GM20000 (cell line): ENCODE data around the gene HDGFL2.

Source experiments
- DNase-seq: peaks from one replicate; pipeline ENCODE4 v3.0.0; 2012; ENCODE audit warnings: low spot score
- TF ChIP-seq, protein P1 (sequence below): IDR thresholded peaks from 2 replicates; pipeline ENCODE4 v1.5.1; 2012; ENCODE audit warnings: mild to moderate bottlenecking, control low read depth; ENCODE audit errors: extremely low read depth, missing control alignments

HDGFL2 gene

DNA sequence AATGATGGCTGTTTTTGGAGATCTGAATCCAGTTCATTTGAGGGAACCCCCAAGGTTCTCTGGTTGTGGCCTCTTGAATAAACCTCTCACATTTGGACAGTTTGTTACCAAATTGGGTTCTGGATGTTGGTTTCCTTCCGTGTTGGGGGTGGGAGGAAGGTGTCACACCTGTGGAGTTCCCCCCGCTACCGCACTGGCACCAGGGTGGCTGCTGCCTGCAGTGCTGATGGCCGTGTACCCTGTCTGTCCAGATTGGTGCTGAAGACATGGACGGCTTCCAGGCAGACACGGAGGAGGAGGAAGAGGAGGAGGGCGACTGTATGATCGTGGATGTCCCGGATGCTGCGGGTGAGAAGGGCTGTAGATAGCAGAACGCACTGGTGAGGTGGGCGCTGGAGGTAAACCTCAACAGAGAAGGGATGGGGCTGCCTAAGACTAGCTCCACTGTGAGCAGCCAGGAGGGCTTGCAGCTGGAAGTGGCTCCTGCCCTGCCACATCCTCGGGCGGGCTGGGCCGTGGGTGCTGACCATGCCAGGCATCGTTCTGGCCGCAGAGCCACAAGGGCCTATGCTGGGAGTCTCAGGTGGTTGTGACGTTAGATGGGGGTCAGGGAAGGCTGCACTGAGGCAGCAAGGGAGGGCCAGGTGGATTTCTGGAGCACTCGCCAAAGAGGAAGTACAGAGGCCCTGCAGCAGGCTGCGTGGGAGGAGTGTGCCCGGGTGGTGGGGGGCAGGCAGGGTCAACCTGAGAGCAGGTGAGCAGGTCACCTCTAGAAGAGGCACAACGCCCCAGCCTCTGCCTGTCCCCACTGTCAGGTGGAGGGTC, 29.9 kb upstream of the HDGFL2 start:
- no peak for DNase-seq
- TF ChIP-seq, protein P1, sequence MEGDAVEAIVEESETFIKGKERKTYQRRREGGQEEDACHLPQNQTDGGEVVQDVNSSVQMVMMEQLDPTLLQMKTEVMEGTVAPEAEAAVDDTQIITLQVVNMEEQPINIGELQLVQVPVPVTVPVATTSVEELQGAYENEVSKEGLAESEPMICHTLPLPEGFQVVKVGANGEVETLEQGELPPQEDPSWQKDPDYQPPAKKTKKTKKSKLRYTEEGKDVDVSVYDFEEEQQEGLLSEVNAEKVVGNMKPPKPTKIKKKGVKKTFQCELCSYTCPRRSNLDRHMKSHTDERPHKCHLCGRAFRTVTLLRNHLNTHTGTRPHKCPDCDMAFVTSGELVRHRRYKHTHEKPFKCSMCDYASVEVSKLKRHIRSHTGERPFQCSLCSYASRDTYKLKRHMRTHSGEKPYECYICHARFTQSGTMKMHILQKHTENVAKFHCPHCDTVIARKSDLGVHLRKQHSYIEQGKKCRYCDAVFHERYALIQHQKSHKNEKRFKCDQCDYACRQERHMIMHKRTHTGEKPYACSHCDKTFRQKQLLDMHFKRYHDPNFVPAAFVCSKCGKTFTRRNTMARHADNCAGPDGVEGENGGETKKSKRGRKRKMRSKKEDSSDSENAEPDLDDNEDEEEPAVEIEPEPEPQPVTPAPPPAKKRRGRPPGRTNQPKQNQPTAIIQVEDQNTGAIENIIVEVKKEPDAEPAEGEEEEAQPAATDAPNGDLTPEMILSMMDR, result no peak

DNA sequence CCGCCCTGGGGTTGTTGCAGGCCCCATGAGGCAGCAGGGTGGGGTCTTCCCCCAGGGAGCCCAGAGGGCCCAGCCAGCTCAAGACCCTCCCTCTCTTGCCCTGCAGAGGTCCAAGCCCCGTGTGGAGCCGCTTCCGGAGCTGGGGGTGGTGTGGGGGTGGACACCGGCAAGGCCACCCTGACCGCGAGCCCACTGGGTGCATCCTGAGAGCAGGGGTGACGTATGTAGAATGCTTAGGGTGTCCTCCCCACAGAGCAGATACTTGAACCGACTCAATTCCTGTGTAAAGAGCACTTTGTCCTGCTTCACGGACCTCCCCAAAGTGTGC, 29.3 kb upstream of the HDGFL2 start:
- TF ChIP-seq, protein P1, result no peak
- no peak for DNase-seq

DNA sequence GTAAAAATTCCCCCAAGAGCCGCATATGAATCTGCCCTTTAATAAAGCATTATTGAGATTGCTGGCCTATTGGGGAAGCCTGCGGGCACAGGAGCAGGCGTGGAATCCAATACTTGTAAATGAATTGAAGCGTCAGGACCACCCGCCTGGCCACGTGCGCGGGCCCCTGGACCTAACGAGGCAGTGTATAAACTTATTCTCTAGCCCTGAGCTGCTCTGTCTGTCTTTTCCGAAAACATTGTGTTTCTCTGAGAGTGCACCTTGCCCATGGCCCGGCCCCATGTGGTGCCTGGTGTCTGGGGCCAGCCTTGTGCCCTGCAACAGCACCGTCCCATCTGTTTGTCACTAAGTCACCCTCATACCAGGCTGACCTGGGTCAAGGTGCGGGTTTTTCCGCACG, 28.9 kb upstream of the HDGFL2 start:
- TF ChIP-seq, protein P1, result no peak
- DNase-seq, result no peak

DNA sequence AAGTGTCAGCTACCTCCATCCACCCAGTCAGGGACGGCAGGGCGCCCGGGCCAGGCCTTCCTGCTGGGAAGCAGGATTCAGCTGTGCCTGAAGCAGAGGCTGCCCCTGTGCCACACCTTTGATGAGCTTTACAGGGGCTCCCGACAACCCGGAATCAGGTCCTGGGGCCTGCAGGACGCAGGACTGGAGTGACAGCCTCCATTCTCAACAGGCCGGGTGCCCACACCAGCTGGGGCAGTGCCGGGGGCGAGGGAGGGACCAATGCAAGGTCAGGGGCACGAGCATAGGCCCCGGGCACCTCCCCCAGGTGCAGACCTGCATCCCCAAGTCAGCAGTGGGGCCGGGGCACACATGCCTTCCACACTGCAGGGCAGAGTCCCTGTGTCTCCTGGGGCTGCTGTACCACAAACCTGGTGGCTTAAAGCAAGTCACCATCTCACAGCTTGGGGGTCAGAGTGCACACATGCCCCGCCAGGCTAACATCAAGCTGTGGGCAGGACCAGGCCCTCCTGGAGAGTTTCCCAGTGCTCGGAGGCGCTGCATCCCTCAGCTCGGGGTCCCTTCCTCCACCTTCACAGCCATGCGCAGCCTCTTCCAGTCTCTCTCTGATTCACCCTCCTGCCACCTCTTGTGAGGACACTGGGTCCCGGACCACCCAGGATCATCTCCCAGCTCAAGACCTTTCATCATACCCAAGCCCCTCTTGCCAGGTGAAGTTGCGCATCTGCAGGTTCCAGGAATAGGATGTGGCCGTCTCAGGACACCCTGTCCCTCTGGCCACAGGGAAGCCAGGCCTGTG, 27.9 kb upstream of the HDGFL2 start:
- no peak for DNase-seq
- TF ChIP-seq, protein P1, result no peak

DNA sequence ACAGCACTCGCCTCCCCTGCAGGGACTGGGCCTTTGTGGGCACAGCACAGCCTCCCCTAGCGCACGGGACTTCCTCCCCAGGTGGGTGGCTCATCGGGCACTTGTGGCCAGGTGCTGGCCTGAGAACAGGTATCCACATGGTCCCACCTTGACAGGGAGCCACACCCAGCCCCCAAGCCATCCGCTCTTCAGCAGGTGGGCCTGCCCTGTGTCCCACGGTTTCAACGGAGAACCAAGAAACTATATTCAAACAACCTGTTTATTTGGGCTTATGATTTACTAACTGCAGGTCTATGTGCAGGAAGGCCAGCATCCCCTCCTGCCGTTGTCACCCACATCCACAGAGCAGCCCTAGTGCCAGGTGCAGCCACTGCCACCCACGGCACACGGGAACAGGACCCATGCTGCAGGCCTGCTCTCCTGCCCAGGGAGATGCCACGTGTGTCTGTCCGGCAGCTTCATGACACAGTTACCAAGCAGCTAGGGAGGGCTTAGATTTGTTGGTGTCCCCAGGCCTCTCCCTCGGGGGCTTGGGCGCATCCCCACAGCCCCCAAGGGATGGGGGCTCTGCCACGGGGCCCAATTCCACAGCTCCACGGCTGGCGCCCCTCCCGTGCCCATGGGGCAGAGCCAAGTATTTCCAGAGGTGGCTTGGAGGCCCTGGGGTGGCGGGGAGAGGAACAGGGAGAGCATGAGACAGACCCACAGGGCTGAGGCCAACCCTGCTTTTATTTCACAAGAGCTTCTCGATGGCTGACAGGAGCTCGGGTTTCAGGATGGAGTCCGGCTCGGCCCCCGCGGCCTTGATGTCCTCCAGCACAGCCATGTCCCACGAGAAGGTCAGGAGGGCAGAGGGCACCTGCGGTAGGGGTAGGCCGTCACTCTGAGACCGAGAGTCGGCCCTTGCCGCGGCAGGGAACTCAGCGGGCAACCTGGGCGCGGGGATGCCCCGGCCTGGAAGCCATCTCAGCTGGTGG, 27.0 kb upstream of the HDGFL2 start:
- TF ChIP-seq, protein P1, result no peak
- no peak for DNase-seq

DNA sequence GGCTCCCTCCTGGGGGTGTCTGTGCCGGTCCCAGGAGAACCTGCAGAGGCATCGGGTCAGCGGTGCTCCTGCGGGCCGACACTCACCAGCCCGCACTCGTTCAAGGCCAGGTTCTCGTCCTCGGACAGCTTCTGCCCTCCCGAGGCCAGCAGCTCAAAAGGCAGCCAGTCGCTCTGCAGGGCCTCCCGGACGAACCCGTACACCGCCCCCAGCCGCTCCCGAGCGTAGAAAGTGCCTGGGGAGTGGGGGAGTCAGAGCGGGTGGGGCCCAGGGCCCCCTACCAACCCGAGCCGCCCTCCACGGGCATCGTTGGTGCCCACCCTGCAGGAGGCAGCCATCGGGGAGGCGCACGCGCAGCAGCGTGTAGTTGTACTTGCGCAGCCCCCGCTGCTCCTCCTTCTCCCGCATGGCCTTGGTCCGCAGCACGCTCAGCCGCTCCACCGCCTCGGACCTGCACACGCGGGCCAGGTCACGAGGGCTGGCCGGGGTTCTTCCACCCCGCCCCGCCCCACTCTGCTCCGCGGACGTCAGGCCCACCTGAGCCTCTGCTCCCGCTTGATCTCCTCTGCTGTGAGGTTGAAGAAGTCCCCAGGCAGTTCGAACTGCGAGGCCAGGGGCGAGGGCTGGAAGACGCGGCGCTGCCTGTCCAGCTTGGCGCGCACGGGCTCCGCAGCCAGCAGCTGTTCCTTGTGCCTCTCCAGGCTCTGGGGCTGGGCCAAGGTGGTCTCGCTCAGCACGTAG, 26.0 kb upstream of the HDGFL2 start:
- TF ChIP-seq, protein P1, result no peak
- no peak for DNase-seq
